ENCODE results near the gene ZNF543. TPM values are rescaled to one million over a fixed set of nuclear protein-coding genes. Genes with fewer than 3 reads are reported as not detected.

The ZNF543 gene
- total and polyA plus RNA-seq, 2 of the 13 experiments (the other 11 are each of a cell fraction or from before 2014, with no cell fraction given), result 2.1 to 8.9 TPM

DNA sequence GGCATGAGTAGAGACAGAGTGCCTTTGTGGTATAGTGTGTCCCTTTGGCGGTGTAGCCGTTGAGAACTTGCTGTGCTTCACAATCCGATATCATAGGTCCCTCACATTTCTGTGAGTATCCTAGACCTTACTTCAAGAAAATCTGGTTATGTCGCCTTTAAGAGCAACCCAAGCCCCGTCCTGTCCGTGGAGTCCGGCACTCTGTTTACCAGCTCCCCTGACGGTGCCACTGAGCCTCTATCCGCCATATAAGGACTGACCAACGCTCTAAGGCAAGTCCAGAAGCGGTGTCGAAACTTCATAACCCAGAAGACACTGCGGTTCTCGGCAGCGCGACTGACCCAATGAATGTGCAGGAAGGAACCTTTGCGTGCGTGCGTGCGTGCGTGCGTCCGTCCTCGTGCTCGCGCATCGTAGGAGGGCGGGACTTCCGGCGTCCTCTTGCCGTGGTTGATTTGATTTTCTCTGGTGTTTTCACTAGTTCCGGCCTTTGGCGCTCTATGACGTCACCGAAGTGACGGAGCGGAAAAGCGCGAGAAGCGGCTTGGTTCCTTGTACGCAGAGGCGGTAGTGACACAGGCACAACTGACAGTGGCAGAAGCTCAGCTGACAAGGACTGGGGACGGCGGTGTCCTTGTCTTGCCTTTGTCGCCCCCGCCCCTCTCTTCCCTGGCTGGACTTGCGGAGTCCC is 42.9 kb downstream of the ZNF543 start, which contains the start of the genes TRAPPC2B and ZNF547 (continued):
- TF ChIP-seq, protein P1, sequence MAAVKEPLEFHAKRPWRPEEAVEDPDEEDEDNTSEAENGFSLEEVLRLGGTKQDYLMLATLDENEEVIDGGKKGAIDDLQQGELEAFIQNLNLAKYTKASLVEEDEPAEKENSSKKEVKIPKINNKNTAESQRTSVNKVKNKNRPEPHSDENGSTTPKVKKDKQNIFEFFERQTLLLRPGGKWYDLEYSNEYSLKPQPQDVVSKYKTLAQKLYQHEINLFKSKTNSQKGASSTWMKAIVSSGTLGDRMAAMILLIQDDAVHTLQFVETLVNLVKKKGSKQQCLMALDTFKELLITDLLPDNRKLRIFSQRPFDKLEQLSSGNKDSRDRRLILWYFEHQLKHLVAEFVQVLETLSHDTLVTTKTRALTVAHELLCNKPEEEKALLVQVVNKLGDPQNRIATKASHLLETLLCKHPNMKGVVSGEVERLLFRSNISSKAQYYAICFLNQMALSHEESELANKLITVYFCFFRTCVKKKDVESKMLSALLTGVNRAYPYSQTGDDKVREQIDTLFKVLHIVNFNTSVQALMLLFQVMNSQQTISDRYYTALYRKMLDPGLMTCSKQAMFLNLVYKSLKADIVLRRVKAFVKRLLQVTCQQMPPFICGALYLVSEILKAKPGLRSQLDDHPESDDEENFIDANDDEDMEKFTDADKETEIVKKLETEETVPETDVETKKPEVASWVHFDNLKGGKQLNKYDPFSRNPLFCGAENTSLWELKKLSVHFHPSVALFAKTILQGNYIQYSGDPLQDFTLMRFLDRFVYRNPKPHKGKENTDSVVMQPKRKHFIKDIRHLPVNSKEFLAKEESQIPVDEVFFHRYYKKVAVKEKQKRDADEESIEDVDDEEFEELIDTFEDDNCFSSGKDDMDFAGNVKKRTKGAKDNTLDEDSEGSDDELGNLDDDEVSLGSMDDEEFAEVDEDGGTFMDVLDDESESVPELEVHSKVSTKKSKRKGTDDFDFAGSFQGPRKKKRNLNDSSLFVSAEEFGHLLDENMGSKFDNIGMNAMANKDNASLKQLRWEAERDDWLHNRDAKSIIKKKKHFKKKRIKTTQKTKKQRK (IDR thresholded peaks at IDR 0.05; ENCODE audit: low read length), result no peak
- TF ChIP-seq BRD4 (CRISPR knock-in tag; IDR thresholded peaks at IDR 0.05) (no peak), PLSCR1 (CRISPR knock-in tag; IDR thresholded peaks at IDR 0.05; ENCODE audit: borderline replicate concordance) (no peak), RARA (CRISPR knock-in tag; IDR thresholded peaks at IDR 0.05) (no peak), SPEN (CRISPR knock-in tag; IDR thresholded peaks at IDR 0.05; ENCODE audit: low read depth) (peak; percentile 98), SIN3A (IDR thresholded peaks at IDR 0.05; ENCODE audit: borderline replicate concordance, low read depth, low read length) (peak; percentile 74; the same call in 1 of the 2 replicates), ZNF224 (CRISPR knock-in tag; IDR thresholded peaks at IDR 0.05) (no peak), ZKSCAN5 (CRISPR knock-in tag; IDR thresholded peaks at IDR 0.05) (no peak), CREB1 (IDR thresholded peaks at IDR 0.05) (peak; percentile 100), CREB1 (CRISPR knock-in tag; IDR thresholded peaks at IDR 0.05) (peak; percentile 98), ZFP36 (IDR thresholded peaks at IDR 0.05; ENCODE audit: borderline replicate concordance, low read depth, low read length, partially characterized antibody) (no peak), THAP8 (CRISPR knock-in tag; IDR thresholded peaks at IDR 0.05; ENCODE audit: borderline replicate concordance) (no peak), SAP130 (CRISPR knock-in tag; IDR thresholded peaks at IDR 0.05; ENCODE audit: low read depth) (peak; percentile 94), ZNF34 (CRISPR knock-in tag; IDR thresholded peaks at IDR 0.05; ENCODE audit: borderline replicate concordance) (no peak), ZNF354B (CRISPR knock-in tag; IDR thresholded peaks at IDR 0.05) (no peak), GRHL1 (CRISPR knock-in tag; conservative IDR thresholded peaks at IDR 0.05) (no peak), MAX (IDR thresholded peaks at IDR 0.05) (peak; percentile 74), ARNT2 (CRISPR knock-in tag; IDR thresholded peaks at IDR 0.05; ENCODE audit: low read depth) (peak; percentile 77), TRIM24 (CRISPR knock-in tag; IDR thresholded peaks at IDR 0.05) (no peak), PRMT3 (CRISPR knock-in tag; IDR thresholded peaks at IDR 0.05; ENCODE audit: borderline replicate concordance, low read depth) (no peak), ZNF737 (CRISPR knock-in tag; IDR thresholded peaks at IDR 0.05; ENCODE audit: borderline replicate concordance) (no peak)
- TF ChIP-seq, protein P2, sequence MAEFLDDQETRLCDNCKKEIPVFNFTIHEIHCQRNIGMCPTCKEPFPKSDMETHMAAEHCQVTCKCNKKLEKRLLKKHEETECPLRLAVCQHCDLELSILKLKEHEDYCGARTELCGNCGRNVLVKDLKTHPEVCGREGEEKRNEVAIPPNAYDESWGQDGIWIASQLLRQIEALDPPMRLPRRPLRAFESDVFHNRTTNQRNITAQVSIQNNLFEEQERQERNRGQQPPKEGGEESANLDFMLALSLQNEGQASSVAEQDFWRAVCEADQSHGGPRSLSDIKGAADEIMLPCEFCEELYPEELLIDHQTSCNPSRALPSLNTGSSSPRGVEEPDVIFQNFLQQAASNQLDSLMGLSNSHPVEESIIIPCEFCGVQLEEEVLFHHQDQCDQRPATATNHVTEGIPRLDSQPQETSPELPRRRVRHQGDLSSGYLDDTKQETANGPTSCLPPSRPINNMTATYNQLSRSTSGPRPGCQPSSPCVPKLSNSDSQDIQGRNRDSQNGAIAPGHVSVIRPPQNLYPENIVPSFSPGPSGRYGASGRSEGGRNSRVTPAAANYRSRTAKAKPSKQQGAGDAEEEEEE (CRISPR knock-in tag; IDR thresholded peaks at IDR 0.05; ENCODE audit: borderline replicate concordance), result no peak
